GM12801 (cell line): Measurements from ENCODE around the gene LILRB2.

Experiments used
- CTCF ChIP-seq: IDR thresholded peaks from one replicate; pipeline ENCODE4 v1.5.1; 2011; ENCODE audit warnings: control low read depth; ENCODE audit not compliant: insufficient read length; ENCODE audit errors: extremely low read depth

Gene LILRB2

DNA sequence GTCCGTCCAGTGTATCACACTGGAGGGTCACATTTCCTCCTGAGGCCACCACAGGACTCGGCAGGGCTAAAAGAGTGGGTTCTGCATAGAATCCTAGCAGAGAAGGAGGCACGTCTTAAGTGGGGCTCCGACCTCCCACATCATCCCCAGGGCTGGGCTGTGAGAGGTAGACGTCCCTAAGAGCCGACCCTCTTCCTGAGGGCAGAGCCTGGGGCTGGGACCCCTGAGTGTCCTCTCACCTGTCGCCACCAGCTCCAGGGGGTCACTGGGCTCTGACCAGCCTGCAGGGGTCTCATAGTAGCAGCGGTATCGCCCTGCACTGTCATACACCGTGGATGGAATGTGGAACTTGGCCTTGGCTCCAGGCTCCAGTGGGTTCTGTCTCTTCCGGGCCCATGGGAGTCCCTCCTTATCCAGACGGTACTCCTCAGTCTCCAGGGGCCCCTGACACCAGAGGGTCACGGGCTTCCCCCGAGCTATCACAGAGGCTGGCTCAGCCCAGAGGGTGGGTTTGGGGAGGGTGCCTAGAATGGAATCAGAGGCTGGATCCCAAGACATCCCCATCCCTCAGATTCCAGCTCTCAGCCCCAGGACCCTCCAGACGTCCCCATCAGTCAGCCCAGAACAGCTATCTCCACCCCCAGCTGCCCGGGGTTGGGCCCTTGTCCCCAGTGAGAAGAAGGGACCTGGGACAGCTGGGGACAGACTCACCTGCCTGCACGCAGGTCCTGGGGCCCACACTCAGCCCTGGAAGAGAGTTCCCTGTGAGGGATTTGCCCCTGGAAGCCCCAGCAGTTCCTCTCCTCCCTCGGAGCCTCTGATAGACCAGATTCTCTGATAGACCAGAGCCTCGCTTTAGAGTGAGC, 24.4 kb downstream of the LILRB2 start:
- TF ChIP-seq CTCF = no peak

DNA sequence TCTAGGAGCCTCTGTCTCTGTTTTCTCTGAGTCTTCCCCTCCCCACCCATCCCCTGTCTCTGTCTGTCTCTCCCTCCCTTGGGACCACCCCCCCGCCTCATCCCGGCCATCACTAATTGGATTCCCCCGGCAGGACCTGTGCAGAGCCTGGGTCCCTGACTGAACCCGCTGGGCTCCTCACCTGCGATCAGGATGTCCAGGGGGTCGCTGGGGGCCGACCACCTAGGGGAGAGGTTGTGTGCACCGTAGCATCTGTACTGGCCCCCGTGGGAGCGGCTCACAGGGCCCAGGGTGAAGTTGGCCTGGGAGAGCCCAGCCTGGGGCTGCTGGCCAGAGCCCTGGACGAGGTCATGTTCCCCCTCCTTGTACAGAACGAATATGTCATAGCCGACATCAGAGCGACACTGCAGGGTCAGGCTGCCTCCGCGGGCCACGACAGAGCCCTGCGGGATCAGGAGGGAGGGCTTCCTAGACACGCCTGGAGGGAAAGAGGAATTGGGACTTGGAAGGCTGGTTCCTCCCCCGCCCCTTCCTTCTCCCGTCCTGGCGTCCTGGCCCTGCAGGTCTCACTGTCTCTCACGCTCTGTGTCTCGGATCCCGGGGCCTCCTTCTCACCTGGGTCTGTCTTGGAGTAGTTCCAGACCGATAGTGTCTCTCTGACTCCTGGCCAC, 25.7 kb downstream of the LILRB2 start:
- TF ChIP-seq CTCF = no peak

GRCh38 chr19:54254195-54254906, 26.6 kb downstream of the LILRB2 start:
- no peak for TF ChIP-seq CTCF

DNA sequence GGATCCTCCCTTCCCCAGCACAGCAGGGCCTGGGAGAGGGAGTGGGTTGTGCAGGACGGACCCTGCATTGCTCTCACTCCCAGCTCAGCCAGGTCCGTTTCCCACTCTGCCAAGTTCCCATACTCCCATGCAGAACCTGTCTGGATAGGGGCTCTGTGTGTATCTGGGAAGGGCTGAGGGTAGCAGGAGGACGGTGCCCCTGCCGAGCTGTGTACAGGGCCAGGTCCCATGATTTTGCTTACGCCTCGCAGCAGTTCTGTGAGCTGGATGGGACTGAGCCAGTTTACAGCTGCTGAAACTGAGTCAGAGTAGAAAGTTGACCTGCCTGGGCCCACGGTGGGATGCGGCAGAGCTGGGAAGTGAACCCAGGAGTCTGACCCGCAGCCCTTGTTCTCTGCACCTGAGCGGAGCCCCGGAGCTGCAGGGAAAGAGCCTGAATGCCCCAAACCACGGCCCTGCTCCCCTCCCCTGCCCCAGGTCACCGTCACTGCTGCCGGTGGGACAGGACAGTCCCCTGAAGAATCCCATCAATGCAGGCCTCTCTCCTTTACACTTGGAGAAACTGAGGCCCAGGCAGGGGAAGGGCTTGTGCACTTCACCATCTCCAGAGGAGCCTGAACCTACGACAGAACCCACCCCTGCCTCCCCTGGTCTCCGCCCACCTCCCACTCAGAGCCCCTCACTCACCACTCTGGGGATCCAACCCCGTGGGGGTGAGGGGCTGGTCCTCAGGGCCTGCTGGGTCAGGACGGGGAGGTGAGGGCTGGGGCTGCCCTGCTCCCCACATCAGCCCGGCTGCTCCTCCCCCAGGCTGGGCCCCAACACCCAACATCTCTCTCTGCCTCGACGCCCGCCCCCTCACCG, 27.3 kb downstream of the LILRB2 start:
- no peak for TF ChIP-seq CTCF

- TF ChIP-seq CTCF = no peak
These were observed 28.1 kb downstream of the LILRB2 start for GRCh38 chr19:54252845-54253244.

- TF ChIP-seq CTCF = no peak
These were observed 28.7 kb downstream of the LILRB2 start for GRCh38 chr19:54252243-54252642.
